GM23338 (cell line): ENCODE measurements around the gene ITGB5. TPM values are rescaled to one million over a fixed set of nuclear protein-coding genes. Genes with fewer than 3 reads are reported as not detected.

Source experiments
- ATAC-seq: fragments of 200-7000 bp; cut with Tn5 transposase; 3 replicates; pipeline ENCODE4 v1.9.1; 2020
- DNase-seq: peaks from one replicate; pipeline ENCODE4 v3.0.0-alpha.2; 2015; ENCODE audit warnings: low spot score
- H2AFZ ChIP-seq: fragments of 200-600 bp; sonication (generic); 2 replicates; pipeline ENCODE4 v1.8.0; 2016; ENCODE audit warnings: antibody characterized with exemption, mild to moderate bottlenecking, moderate library complexity
- H3F3A ChIP-seq: fragments of 200-600 bp; sonication (generic); replicated peaks from 2 replicates; pipeline ENCODE4 v1.8.0; 2017; ENCODE audit warnings: antibody characterized with exemption, mixed run types, low read depth
- H3K27ac ChIP-seq: fragments of 200-600 bp; sonication (generic); 2 replicates; pipeline ENCODE4 v1.6.1; 2016; ENCODE audit warnings: low read depth
- H3K27me3 ChIP-seq: fragments of 200-600 bp; sonication (generic); 2 replicates; pipeline ENCODE4 v1.8.0; 2016; ENCODE audit warnings: mild to moderate bottlenecking, mixed run types, moderate library complexity; ENCODE audit not compliant: insufficient read depth
- H3K36me3 ChIP-seq: fragments of 200-600 bp; sonication (generic); 2 replicates; pipeline ENCODE4 v1.8.0; 2016; ENCODE audit warnings: mild to moderate bottlenecking; ENCODE audit not compliant: insufficient read depth
- H3K4me1 ChIP-seq: fragments of 200-600 bp; sonication (generic); 2 replicates; pipeline ENCODE4 v1.8.0; 2016; ENCODE audit warnings: mild to moderate bottlenecking, moderate library complexity; ENCODE audit not compliant: insufficient read depth
- H3K4me2 ChIP-seq: fragments of 200-600 bp; sonication (generic); 2 replicates; pipeline ENCODE4 v1.7.1; 2017; ENCODE audit warnings: mixed run types
- H3K4me3 ChIP-seq: fragments of 200-600 bp; sonication (generic); 2 replicates; pipeline ENCODE4 v1.6.1; 2016; ENCODE audit warnings: mixed run types
- H3K79me2 ChIP-seq: fragments of 200-600 bp; sonication (generic); replicated peaks from 2 replicates; pipeline ENCODE4 v1.8.0; 2017; ENCODE audit warnings: mild to moderate bottlenecking; ENCODE audit not compliant: insufficient read depth
- H3K9me2 ChIP-seq: fragments of 200-600 bp; sonication (generic); 2 replicates; pipeline ENCODE4 v1.8.0; 2017; ENCODE audit not compliant: insufficient read depth
- H4K20me1 ChIP-seq: fragments of 200-600 bp; sonication (generic); replicated peaks from 2 replicates; pipeline ENCODE4 v1.8.0; 2017; ENCODE audit warnings: mild to moderate bottlenecking; ENCODE audit not compliant: insufficient read depth
- H3K27ac Mint-ChIP-seq: 2 replicates; pipeline ENCODE4 v1.8.0; 2020; ENCODE audit warnings: inconsistent platforms, mild to moderate bottlenecking, moderate library complexity, mixed read lengths
- H3K27me3 Mint-ChIP-seq: 3 replicates; pipeline ENCODE4 v1.8.0; 2022; ENCODE audit warnings: low read depth, mild to moderate bottlenecking, moderate library complexity, mixed read lengths, inconsistent platforms; ENCODE audit not compliant: insufficient read depth, poor library complexity
- H3K36me3 Mint-ChIP-seq: 3 replicates; pipeline ENCODE4 v1.8.0; 2021; ENCODE audit warnings: low read depth, mild to moderate bottlenecking, inconsistent platforms, moderate library complexity, mixed read lengths
- H3K4me1 Mint-ChIP-seq: 3 replicates; pipeline ENCODE4 v1.8.0; 2020; ENCODE audit warnings: mild to moderate bottlenecking, inconsistent platforms, mixed read lengths
- H3K4me3 Mint-ChIP-seq: 3 replicates; pipeline ENCODE4 v1.8.0; 2021; ENCODE audit warnings: moderate library complexity, mild to moderate bottlenecking, inconsistent platforms, mixed read lengths
- H3K9me3 Mint-ChIP-seq: 3 replicates; pipeline ENCODE4 v1.8.0; 2020; ENCODE audit warnings: moderate library complexity, mild to moderate bottlenecking, inconsistent platforms, mixed read lengths
- CREB1 ChIP-seq: fragments of 250-450 bp; sonication (Bioruptor Pico); IDR thresholded peaks from 2 replicates; pipeline ENCODE4 v1.5.0; 2020; ENCODE audit warnings: low read depth, mild to moderate bottlenecking, moderate library complexity
- CTCF ChIP-seq, 2 experiments: fragments of 200-600 bp in 1 of 2; sonication (generic) in 1 of 2; conservative IDR thresholded peaks; 2 replicates each; pipeline versions ENCODE4 v1.5.1 to v1.6.1; 2016 to 2017; ENCODE audit warnings: antibody characterized with exemption in 2 of 2, low read depth in 2 of 2, mild to moderate bottlenecking in 2 of 2, moderate library complexity in 1 of 2
- ETS1 ChIP-seq: IDR thresholded peaks from 2 replicates; pipeline ENCODE4 v1.6.1; 2016; ENCODE audit warnings: antibody characterized with exemption
- EZH2 ChIP-seq: fragments of 200-600 bp; sonication (generic); IDR thresholded peaks from one replicate; pipeline ENCODE4 v1.8.0; 2017; ENCODE audit warnings: antibody characterized with exemption, mild to moderate bottlenecking, low read depth; ENCODE audit not compliant: unreplicated experiment
- EZH2phosphoT487 ChIP-seq: fragments of 200-600 bp; sonication (generic); IDR thresholded peaks from one replicate; pipeline ENCODE4 v1.8.1; 2018; ENCODE audit warnings: antibody characterized with exemption; ENCODE audit not compliant: unreplicated experiment
- JUNB ChIP-seq: IDR thresholded peaks from one replicate; pipeline ENCODE4 v1.6.1; 2016; ENCODE audit warnings: antibody characterized with exemption; ENCODE audit not compliant: unreplicated experiment
- NANOG ChIP-seq: IDR thresholded peaks from 2 replicates; pipeline ENCODE4 v1.6.1; 2016; ENCODE audit warnings: antibody characterized with exemption, borderline replicate concordance
- POLR2AphosphoS5 ChIP-seq: IDR thresholded peaks from 2 replicates; pipeline ENCODE4 v1.6.1; 2016; ENCODE audit warnings: antibody characterized with exemption, low read depth
- REST ChIP-seq: IDR thresholded peaks from one replicate; pipeline ENCODE4 v1.6.1; 2018; ENCODE audit warnings: antibody characterized with exemption; ENCODE audit not compliant: unreplicated experiment
- STAT1 ChIP-seq: IDR thresholded peaks from one replicate; pipeline ENCODE4 v1.6.1; 2016; ENCODE audit warnings: antibody characterized with exemption; ENCODE audit not compliant: unreplicated experiment
- ZNF114 ChIP-seq: fragments of 250-450 bp; sonication (Bioruptor Pico); IDR thresholded peaks from 2 replicates; pipeline ENCODE4 v1.5.0; 2020; ENCODE audit warnings: mild to moderate bottlenecking, moderate library complexity
- ZNF331 ChIP-seq: fragments of 250-450 bp; sonication (Bioruptor Pico); IDR thresholded peaks from 2 replicates; pipeline ENCODE4 v1.5.0; 2020; ENCODE audit warnings: low read depth, mild to moderate bottlenecking, moderate library complexity
- ZNF462 ChIP-seq: fragments of 250-450 bp; sonication (Bioruptor Pico); IDR thresholded peaks from 2 replicates; pipeline ENCODE4 v1.5.0; 2020; ENCODE audit warnings: mild to moderate bottlenecking, moderate library complexity
- polyA plus RNA-seq: library from polyadenylated mRNA; unstranded; fragments of >200 nt; fragmentation: Nextera tagmentation; extraction: Ambion mirVana; gene quantifications from 2 replicates; pipeline ENCODE4 v1.2.1, GENCODE V29; 2016
- total RNA-seq: library from RNA; depleted of rRNA; stranded (reverse); fragments of >200 nt; shearing (Covaris generic); gene quantifications from 2 replicates; pipeline ENCODE4 v1.2.3, GENCODE V29; 2014

ITGB5 gene
- total and polyA plus RNA-seq, 2 experiments from 2014 or later, result 68.2 to 269 TPM

GRCh38 chr3:124812291-124813265 is 74.6 kb downstream of the ITGB5 start:
- Histone ChIP-seq H2AFZ (no peak overlapping the region), H3K4me1 (no peaks in the 10 kb centered on the region), H3K27ac (peak overlapping the region; percentile 70), H3K4me2 (no peak overlapping the region), H3K27me3 (no peaks in the 10 kb centered on the region), H4K20me1 (peaks cover 17% of the 10 kb centered on the region), H3K79me2 (peaks cover 8% of the 10 kb centered on the region; the same call in 1 of the 2 replicates), H3F3A (0 out of 2 replicates have a peak, but pooled peaks cover 9% of the 10 kb centered on the region), H3K36me3 (peaks cover 22% of the 10 kb centered on the region), H3K9me2 (no peaks in the 10 kb centered on the region), H3K4me3 (no peak overlapping the region)
- Mint-ChIP-seq H3K4me1 (no peaks in the 10 kb centered on the region; the same call in 2 of the 3 replicates), H3K27ac (peak overlapping the region; percentile 56), H3K36me3 (peaks cover 46% of the 10 kb centered on the region), H3K4me3 (no peak overlapping the region), H3K9me3 (no peaks in the 10 kb centered on the region), H3K27me3 (peaks cover 2% of the 10 kb centered on the region)
- ATAC-seq (no peak), DNase-seq (no peak)
- TF ChIP-seq REST (no peak), CREB1 (CRISPR knock-in tag) (no peak), STAT1 (no peak), JUNB (no peak), EZH2phosphoT487 (no peak), ETS1 (no peak), POLR2AphosphoS5 (no peak), NANOG (no peak), ZNF331 (CRISPR knock-in tag) (no peak), EZH2 (no peak), ZNF462 (CRISPR knock-in tag) (no peak), CTCF (conservative IDR thresholded peaks at IDR 0.05; ENCODE audit: low read depth in 2 of 2) (no peak), ZNF114 (CRISPR knock-in tag) (no peak)
